ENCODE results near the gene SF3B1. TPM values are rescaled to one million over a fixed set of nuclear protein-coding genes. Genes with fewer than 3 reads are reported as not detected.
A peak's percentile ranks its signal among the peaks of the same experiment; 100 is the strongest.
"Not testable (repeated sequence)": the region's sequence is repeated elsewhere in the genome, so short reads cannot be mapped to it uniquely, and the experiment has no call there.

The SF3B1 gene
- polyA plus RNA-seq, 1 donor = 607 TPM

DNA sequence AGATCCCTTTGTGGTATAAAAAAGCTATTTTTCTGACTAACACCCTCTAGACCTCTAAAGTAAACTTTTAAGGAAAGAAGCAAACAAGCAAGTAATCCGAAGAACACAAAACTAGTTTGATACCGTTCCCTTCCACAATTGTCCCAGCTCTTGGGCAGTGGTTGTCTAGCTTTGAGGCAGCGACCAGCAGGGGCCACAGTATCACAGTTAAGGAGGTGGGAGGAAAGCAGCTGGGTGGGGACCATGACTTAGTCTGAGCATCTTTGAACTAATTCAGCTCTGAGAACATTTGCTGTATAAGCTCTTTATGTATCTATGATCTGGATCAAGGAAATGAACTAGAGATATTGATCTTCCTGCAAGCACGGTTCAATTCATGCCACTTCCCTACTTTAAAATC, 51.0 kb downstream of the SF3B1 start:
- DNase-seq = no peak

DNA sequence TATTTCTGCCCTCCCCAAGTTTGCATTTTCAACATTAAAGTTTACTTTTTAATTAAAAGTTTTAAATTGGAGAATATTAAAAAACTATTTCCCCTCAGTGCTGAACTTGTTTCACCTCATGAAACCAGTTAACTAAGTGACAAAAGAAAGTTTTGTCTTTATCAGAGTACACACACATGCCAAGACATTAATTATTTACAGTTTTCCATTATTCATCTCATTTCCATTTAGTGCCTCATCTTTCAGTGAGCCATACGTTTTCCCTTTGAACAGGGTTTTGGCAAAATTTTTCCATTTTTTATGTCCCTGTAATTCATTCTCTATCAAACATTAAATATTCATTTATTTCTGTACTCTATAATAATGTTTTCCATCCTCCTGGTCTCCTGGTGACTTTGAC, 53.2 kb downstream of the SF3B1 start:
- no peak for DNase-seq

DNA sequence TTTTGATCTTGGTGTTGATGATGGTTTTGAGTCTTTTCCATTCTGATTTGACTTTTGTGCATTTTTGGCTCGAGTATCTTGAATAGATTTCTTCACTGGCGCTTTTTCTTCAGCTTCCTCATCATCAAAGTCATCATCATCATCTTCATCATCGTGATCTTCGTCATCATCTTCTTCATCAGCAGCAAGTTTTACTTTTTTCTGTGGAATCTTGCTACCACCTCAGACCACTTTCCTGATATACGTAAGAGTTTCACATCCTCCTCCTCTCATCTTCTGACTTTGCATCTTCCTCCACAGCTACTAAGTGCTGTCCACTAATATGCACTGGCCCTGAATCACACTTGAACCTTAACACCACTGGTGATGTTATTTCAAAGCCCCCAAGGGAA, 54.9 kb downstream of the SF3B1 start:
- not testable (repeated sequence) for DNase-seq

DNA sequence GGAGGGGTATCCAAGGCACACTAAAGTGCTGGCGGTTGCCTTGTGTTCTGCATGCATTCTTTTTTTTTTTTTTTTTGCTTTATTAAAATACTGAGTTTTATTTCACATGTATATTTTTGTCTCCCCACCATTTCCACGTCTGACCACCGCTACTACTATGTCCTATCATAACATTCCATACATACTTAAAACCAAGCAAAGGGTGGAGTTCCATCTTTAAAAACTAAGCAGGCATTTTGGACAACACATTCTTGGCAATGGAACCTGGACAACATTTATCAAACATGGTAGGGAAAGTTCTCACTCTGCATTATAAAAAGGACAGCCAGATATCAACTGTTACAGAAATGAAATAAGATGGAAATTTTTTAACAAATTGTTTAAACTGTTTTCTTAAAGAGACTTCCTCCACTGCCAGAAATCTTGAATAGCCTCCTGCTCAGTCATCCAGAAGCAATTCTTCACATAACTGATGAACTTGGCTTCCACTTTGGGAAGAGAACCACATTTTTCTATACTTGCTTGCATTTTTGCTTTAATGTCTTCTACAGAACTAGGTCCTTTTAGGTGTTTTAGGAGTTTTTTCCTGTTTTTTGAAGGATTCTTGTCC, 55.4 kb downstream of the SF3B1 start:
- not testable (repeated sequence) for DNase-seq

DNA sequence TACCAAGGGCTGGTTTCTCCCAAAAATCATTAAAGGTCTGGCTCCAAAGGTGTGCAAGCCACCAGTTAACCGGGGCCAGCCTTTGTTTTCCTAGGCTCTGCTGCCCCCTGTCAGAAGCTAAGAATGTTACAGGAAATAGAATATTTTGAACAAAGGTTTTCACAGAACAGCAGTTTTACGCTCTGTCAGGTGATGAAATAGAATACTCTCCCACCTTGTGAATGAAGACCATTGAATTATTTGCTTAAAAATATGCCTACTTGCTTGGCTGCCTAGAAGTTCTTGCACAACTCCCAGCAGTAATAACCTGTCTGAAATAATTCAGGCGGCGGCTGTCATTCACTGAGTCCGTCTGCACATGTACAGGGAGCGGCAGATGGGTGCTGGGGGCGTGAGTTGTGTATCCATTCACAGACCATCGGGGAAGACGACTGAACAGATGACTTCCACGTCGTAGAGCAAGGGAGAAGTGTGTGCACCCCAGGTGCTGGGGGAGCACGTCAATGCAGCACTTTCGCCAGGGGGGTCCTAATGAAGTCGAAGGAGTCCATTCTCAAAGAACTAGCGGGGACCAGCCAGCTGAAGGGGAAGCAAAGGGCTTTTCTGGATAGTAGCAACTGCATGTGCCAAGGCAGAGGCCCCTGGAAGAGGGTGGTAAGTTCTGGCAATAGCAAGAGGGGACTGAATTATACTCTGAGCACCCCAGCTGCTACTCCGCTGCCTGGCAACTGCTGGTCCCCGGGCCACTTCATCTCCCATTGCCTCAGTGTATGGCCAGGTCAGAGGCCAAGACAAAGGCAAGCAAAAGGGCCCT, 56.1 kb downstream of the SF3B1 start:
- DNase-seq = peak; percentile 61

DNA sequence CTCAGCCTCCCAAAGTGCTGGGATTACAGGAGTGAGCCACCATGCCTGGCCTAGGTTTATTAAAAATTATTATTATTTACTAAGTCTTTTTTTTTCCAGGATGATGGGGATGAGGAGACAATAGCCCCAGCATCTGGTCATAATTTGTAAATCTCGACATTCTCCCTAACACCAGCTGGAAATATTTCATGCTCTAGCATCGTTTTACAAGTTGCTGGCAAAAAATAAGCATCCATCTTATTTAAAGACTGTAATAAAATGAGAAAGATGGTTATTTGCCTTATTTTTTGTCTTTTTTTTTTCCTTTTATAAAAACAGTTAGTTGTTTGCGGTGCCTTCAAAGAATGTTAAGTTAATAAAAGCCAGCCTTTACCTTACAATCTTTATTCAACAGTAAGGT, 56.7 kb downstream of the SF3B1 start:
- no peak for DNase-seq

DNA sequence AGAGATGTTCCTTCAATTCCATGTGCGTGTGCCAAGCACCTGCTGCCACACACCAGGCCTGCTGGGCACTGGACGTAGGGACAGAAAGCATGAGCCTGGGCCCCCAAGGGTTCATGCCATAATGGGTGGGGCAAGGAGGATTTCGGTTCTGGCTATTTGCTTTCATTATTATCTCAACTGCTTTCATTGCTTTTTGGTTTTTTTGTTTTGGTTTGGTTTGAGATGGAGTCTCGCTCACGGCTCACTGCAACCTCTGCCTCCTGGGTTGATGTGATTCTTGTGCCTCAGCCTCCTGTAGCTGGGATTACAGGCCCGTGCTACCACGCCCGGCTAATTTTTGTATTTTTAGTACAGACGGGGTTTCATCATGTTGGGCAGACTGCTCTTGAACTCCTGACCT, 57.2 kb downstream of the SF3B1 start:
- no peak for DNase-seq

DNA sequence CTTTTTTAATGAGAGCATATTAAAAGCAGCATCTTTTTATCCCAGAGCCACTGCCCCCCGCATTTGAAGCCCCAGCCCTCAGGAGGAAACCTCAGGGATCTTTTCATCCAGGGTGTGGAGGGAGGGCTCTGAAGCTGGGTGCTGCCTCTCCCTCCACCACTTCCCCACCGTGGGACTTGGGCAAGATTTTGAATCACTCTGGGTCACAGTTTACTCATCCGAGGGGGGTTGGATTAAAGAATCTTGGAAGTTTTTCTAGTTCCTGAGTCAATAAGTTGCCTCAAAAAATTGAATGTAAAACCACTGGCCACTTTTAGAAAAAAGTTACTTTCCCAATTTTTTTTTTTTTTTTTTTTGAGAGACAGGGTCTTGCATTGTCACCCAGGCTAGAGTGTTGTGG, 62.2 kb downstream of the SF3B1 start:
- no peak for DNase-seq

DNA sequence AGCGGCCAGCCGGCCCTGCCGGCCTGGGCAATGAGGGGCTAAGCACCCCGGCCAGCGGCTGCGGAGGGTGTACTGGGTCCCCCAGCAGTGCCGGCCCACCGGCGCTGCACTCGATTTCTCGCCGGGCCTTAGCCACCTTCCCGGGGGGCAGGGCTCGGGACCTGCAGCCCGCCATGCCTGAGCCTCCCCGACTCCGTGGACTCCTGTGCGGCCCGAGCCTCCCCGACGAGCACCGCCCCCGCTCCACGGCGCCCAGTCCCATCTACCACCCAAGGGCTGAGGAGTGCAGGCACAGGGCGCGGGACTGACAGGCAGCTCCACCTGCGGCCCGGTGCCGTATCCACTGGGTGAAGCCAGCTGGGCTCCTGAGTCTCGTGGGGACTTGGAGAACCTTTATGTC, 64.2 kb downstream of the SF3B1 start:
- DNase-seq = not testable (repeated sequence)

DNA sequence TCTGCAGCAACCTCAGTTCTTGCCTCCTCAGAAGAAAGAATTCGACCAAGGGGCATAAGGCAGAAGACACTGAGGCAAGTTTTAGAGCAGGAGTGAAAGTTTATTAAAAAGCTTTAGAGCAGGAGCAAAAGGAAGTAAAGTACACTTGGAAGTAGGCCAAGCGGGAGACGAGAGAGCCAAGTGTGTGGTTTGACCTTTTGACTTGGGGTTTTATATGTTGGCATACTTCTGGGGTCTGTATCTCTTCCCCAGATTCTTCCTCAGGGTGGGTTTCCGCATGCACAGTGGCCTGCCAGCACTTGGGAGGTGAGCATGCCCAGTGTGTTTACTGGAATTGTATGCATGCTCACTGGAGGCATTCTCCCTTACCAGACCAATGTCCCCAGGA, 64.9 kb downstream of the SF3B1 start:
- no peak for DNase-seq

DNA sequence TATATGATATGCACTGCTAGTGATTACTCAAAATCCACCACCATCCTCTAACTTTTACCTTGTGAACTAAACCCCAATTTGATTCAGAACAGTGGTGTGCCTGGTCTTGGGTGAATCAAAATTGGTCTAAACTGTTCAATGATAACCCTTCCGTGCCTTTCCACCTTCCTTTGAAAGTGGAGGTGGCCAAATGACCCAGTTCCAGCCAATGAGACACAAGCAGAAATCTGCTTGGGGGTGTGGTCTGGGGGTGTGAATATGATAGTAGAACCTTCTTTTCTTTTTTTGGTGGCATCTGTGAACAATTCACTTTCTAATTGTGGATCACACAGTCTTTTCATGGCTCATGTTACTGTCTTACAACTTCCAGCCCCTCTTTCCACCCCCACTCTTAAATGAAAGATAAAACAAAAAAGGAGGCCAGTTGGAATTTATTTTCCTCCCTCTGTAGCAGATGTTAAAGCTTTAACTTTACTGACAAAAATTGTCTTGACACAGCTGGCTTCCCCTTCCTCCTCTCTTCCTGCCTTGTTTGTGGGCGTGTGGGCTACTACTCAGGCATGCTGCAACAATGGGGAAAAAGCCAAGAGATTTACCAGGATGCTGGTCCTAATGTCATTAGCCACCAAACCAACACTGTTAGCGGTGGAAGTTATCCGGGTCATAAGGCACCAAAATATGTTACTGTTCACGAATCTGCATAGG, 65.4 kb downstream of the SF3B1 start:
- no peak for DNase-seq

DNA sequence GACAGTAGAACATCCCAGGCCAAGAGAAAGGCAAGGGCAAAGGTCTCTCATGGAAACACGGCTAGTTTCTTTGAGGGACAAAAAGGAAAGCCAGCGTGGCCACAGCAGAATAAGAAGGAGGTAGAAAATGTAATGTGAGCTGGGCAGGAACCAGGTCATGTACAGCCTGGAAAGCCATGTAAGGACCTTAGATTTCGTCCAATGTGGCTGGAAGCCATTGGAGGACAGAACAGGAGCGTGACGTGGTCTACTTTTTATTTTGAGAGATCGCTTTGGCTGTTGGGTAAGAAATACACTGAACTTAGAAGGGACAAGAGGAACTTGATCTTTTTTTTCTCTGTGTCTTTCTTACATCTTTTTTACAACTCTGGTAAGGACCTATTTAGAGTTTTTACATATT, 66.4 kb downstream of the SF3B1 start:
- DNase-seq = no peak

DNA sequence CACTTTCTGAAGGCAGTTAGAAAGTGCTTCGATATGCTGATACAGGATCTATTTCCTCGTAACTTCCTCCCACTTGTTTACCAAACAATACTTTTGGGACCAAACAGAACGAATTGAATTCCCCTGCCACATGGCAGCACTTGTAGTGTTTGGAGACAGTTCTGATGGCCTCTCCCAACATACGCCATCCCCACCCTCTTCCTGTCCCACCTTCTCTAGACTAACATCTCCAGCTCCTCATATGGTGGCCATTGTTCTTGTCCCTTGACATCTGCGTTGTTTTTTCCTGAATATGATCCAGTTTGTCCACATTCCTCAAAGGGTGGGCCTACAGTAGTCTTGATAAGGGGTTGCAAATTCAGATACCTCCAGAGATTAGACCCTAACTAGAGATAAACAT, 70.8 kb downstream of the SF3B1 start:
- DNase-seq = no peak

DNA sequence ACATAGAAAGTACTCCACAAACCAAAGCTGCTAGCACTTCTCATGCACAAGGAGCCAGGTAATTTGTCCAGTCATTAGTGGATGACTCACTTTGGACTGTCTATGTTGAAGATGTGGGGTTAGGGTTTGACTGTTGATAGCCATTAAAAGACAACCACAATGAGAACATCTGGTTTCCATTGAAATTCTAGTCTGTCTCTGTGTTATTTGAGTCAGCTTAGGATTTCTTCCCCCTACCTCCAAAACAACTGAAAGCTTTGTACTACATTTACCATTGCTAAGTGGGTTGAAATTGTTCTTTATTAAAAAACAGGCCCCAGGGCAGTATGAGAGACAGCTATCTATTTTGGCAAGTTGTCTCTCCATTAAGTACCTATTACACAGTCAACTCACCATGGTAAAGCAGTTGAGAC, 74.1 kb downstream of the SF3B1 start:
- DNase-seq = no peak

DNA sequence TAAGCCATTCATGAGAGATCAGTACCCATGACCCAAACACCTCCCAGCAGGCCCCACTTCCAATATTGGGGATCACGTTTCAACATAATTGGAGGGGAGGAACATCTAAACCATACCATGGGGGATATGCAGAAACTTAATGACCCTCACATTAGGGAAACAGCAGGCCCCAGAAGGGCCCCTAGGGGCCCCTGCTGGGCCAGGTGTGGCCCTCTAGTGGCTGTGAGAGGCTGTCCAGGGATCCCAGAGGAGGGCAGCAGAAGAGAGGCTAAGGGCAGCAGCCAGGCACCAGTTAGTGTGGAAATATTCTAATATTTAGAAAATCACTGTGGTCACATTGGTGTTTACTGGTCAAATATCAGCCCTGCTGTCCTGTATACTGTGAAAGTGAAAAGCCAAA, 75.0 kb downstream of the SF3B1 start:
- no peak for DNase-seq

DNA sequence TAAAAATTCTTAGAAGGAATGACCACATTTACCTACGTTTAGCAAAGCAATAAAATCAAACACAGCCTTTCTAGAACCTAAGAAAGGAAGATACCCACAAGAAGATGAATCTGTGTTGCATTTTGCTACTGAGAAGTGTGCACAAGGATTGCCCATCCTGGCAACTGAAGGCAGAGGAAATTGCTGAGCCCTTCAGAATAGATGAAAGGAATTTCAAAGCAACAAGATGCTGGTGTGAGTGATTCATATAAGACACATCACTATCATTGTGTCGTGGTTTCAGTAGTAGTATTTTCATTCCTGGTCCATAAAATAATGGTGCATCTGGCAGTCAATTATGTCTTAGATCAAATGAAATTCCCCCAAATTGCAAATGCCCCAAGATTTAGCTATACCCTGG, 75.9 kb downstream of the SF3B1 start:
- no peak for DNase-seq

DNA sequence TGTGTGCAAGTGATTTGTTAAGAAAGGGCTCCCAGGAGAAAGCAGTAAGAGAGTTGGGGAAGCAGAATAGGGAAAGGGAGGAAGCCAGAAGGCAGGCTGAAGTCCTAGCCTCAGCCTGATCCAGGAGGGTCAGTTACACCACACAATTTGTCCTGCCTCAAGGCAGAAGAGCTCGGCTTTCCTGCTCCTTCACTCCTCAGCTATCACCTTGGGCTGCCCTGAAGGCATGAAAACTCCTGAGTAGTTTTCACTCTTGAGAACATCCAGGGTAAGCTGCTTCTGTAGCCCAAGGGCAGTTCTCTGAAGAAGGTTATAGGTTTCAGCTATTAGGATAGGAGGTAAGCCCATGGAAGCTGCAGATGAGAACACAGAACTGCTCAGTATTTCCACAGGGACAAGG, 76.8 kb downstream of the SF3B1 start:
- no peak for DNase-seq

DNA sequence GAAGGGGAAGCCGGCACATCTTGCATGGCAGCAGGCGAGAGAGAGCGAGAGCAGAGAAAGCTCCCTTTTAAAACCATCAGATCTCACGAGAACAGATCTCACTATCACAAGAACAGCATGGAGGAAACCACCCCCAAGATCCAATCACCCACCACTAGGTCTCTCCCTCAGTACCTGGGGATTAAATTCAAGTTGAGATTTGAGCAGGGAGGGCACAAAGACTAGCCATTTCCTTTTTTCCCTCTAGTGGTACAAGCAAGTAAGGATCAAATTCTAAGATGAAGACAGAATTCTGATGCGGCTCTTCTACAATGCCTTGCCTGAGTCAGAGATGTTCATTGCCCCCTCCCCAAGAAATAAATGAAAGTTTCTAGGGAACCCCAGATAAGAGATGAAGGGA, 78.7 kb downstream of the SF3B1 start:
- DNase-seq = no peak

DNA sequence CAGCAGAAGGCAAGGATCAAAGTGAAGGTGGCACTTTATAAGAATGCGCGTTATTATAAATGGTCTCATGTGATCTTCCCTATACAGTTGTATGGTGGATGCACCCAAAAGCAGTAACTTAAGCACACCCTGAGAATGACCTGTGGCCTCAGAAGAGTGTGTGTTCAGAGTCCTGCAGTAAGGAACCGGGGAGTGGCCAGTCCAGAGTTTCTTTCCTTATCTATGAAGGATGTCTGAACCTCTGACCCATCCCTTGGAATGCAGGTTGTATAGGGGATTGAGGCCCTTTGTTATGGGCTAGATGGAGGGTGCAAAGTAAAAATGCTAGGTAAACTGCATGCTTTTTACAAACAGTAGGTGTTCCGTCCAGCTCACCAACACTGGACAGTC, 80.7 kb downstream of the SF3B1 start:
- no peak for DNase-seq

DNA sequence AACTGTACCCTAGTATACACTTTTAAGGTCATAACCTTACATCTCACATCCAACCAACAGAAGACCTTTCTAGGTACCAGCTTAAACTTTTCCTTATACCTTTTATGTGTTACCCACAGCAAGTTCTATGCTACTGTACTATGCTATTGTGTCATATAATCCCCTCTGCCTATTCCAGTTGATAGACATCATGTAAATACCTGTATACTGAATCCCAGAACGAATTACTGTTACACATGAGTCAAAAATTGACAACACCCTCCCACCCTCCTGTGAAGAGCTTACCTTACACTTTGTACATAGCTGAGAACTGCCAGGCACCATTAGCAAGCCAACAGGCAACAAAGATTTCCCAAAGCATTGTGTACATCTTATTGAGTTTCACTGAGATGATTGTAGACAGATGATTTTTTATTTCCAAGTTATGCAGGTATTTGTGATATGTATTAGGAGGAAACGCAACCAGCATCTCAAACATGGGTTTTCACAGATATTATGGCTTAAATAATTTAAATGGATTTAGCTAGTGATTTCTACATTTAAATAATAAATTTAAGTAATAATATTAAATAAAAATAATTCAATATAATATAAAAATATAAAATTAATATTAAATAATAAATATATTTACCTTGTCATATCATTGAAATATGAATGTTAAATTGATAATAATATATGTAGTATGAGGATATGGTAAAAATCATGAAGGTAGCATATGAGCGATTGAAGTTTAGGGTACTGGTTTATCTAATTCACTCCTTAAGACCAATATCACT, 81.2 kb downstream of the SF3B1 start:
- DNase-seq = no peak

DNA sequence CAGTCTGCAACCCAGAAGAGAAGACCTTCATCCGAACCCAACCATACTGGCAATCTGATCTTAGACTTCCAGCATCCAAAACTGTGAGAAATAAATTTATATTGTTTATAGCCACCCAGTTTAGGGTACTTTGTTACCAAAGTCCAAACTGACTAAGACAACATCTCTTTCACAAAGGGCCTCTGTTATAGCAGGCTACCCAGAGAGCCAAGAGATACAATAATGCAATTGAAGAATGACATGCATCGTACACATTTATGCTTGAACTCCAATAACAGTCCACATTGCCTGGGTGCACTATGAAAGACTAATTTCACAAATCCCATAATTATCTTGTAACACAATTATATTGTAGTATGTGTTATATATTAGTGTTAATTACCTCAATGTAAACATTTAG, 85.1 kb downstream of the SF3B1 start:
- no peak for DNase-seq

DNA sequence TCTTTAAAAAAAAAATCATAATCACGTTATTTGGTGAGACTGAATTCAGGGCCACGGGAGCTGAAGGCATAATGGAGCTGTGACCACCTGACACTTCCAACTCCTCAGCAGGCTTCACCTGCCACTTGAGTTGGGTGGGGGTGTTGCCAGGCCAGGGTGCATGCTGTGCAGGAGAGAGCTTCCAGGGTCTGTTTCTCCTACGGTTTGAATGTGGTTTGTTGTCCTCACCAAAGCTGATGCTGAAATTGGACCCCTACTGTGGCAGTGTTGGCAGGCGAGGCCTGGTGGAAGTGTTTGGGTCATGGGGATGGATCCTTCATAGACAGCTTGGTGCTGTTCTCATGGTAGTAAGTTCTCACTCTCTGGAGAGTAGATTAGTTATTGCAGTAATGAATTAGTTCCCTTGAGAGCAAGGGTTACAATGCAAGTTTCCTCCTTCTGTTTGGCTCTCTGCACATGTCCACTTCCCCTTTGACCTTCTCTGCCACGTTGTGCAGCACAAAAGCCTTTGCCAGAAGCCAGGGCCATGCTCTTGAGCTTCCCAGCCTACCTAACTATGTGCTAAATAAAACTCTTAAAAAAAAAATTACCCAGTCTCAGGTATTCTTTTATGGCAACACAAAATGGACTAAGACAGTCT, 86.0 kb downstream of the SF3B1 start:
- DNase-seq = no peak
